ENCODE data around the gene COMMD6.

GRCh38 chr13:75556961-75557360, 19.3 kb upstream of the COMMD6 start:
- TF ChIP-seq POLR2A (IDR thresholded peaks at IDR 0.05) (no peak), CTCF (IDR thresholded peaks at IDR 0.05) (no peak)

Measured in adrenal gland (tissue), 5 donors.